ENCODE data around the gene NAT8L.

- TF ChIP-seq CTCF (conservative IDR thresholded peaks at IDR 0.05; ENCODE audit: low read depth, low read length) (no peak), RFX5 (IDR thresholded peaks at IDR 0.05; ENCODE audit: low read depth, low read length) (no peak), RAD21 (IDR thresholded peaks at IDR 0.05; ENCODE audit: low read length) (no peak), MAFK (IDR thresholded peaks at IDR 0.05; ENCODE audit: low read depth, low read length) (no peak), CHD1 (IDR thresholded peaks at IDR 0.05; ENCODE audit: low read depth, low read length) (no peak), CEBPB (IDR thresholded peaks at IDR 0.05; ENCODE audit: low read depth, low read length) (no peak)
Observed at GRCh38 chr4:2040391-2041238, 18.5 kb upstream of the NAT8L start.
